ENCODE measurements around the gene PVALB.
"Not testable (repeated sequence)": the region's sequence is repeated elsewhere in the genome, so short reads cannot be mapped to it uniquely, and the experiment has no call there.

Gene PVALB

DNA sequence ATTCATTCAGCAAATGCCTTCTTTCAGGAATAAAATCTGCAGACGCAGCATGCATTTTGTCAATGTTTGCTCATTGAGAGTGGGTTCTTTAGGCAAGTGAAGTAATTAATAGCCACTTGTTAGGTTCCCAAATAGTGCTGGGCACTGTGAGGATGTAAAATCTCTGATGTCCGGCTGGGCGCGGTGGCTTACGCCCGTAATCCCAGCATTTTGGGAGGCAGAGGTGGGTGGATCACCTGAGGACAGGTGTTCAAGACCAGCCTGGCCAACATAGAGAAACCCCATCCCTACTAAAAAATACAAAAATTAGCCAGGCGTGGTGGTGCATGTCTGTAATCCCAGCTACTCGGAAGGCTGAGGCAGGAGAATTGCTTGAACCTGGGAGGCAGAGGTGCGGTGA is 62.0 kb downstream of the PVALB start:
- DNase-seq, result not testable (repeated sequence)

DNA sequence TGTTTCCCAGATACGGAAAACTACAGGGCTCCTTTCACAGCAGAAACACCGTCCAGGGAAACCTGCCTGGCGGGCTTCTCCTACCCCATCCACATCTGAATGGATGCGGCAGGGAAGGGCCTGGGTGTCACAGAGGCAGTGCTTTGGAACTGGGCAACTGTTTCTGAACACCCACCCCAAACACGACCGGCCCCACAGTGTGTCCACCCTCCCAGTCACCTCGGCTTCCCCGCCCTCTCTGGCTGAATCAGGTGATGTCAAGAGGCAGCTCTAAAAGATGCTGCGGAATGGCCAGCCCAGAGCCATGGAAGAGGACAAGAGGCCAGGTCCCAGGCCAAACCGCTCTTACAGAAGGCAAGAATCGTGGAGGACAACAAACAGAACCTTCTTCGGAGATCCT is 62.9 kb downstream of the PVALB start:
- no peak for DNase-seq

DNA sequence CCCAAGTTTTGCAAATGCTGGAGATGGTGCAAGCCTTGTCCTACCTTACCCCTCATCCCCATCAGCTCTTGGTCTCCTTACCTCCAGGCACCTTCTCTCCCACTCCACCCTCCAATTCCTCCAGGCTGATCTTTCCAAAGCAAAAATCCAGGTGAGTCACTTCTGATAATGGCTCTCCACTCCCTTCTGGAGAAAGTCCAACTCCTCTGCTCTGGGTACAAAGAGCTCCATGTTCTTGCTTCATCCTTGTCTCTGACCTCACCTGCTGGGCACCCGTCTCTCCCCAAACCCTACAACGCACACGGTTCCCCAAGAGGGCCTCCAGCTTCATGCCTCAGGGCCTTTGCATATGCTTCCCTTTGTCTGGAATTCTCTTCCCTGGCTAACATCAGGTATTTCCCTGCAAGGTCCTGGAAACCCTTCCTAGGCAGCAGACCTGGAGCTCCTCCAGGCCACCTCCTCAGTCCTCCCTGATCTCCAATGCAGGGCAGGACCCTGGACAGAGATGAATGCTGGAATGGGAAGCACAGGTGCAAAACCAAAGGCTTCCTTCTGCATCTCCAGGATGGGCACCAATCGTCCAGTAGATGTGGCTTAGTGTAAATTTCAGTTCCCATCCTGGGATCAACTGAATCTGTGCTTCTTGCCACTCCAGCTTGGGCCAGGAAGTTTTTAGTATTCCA is 63.6 kb downstream of the PVALB start:
- no peak for DNase-seq

Data from eye (tissue), 1 donor.